K562 treated with DMSO at 1 percent for 12 hours (cell line): ENCODE results near the gene PRELID2. TPM values are rescaled to one million over a fixed set of nuclear protein-coding genes. Genes with fewer than 3 reads are reported as not detected.

Source experiments
- total RNA-seq: library from RNA; unstranded; fragments of 300-600 nt; gene quantifications from 2 replicates; pipeline ENCODE4 v1.2.3, GENCODE V29; 2022; ENCODE audit not compliant: insufficient read depth

Gene PRELID2
- total RNA-seq: 5.1 and 11.5 TPM in 2 replicates

DNA sequence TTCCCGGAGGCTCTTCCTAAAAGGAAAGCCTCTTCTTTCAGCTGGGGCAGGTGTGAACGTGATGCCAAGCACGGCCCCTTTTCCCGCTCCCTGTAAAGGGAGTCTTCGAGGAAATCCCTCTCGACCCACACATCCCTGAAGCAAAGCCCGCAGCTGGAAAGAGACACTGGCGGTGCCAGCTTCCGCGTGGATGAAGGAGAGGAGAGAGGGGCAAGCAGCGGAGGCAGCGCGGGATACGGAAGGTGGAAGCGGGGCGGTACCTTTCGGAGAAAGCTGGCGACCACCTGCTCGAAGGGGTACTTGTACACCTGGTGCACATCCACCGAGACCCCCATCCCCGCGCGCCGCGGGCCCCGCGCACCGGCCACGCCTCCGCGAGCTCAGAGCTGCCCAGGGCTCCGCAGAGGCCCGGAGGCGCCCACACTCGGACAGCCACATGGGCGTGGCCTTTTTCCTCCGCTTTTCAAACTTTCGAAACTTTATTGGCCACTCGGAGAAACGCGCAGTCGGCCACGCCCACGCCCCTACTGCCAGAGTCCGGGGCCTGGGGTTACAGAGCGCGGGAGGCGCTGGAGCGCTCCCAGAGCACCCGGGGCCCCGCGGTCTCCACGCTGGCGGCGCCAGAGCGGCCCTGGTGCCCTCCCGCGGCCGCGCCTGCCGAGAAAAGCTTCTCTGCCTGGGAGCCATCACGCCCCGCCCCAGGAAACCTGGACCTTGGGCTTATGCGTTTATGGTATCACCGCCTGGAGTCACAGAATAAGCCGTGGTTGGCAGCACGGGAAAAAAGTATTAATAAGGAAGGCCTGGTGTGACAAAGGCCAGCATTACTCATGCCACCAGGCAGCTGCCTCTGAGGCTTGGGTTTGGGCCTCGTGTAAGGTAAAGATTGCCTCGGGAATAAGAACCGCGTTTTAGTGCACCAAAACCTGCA, at the start of gene PRELID2:
Gene PRELID2 (minus strand): TSS at position 426 of the 931 bp plus-strand sequence. CDS start 91 bp downstream, at position 335.

DNA sequence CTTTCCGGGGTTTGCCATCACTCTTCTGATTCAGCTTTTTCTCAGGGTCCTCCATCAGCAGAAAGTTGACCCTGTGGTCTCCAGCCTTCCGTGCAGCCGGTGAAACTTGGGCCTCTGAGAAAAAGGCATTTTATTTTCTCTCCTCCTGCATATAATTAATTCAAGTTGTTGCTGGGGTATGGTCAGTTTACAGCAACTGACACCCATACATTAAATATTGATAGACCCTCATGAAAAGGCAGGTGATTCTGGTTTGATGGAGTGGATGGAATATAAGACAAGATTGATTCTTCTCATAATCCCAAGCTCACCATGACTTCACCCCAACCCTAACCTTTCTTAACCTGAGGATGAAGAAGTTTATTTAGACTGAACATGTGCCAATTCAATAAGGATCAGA, 37.8 kb upstream of the PRELID2 start, which contains the start of gene GRXCR2:
Gene GRXCR2 (minus strand): TSS at position 101 of the 400 bp plus-strand sequence. CDS start 46 bp downstream, at position 55.

Other genes starting within 250 kb of the PRELID2 start
- not detected in 2 replicates for gene GRXCR2, start 37.7 kb upstream of the PRELID2 start, total RNA-seq
- not detected in 2 replicates for gene SH3RF2, start 101.2 kb upstream of the PRELID2 start, total RNA-seq